HepG2 (cell line): ENCODE measurements around the gene HTR3B. TPM values are rescaled to one million over a fixed set of nuclear protein-coding genes. Genes with fewer than 3 reads are reported as not detected.

Source experiments
- ATAC-seq: fragments of 200-7000 bp; cut with Tn5 transposase; 3 replicates; pipeline ENCODE4 v1.9.1; 2020; ENCODE audit warnings: mild to moderate bottlenecking, moderate library complexity
- BruUV-seq: library from RNA; stranded (reverse); fragments of 400-500 nt; replicated peaks from 2 replicates; lab custom pipeline; 2021; lab: Mats Ljungman, UMichigan
- CTCF ChIA-PET: fragments of 300-600 bp; formaldehyde crosslinking; extraction: SDS; loops from one replicate; lab custom pipeline; 2021; ENCODE audit warnings: low total read pairs, inconsistent platforms, low intra/inter-chr PET ratio; lab: Yijun Ruan, JAX
- POLR2A ChIA-PET: fragments of 350-600 bp; sonication (Branson Sonifier 250); formaldehyde crosslinking; loops from one replicate; lab custom pipeline; 2020; ENCODE audit warnings: antibody characterized with exemption, inconsistent platforms; lab: Yijun Ruan, JAX
- DNase-seq: peaks from one replicate; pipeline ENCODE4 v3.0.0-alpha.2; 2015; ENCODE audit warnings: low spot score
- FAIRE-seq: peaks from 3 replicates; lab custom pipeline; 2011; peaks lifted over from hg19 to GRCh38; lab: Jason Lieb, UNC
- H2AFZ ChIP-seq: one replicate; pipeline ENCODE4 v1.6.1; 2011; ENCODE audit warnings: low read length, inconsistent platforms
- H3K27ac ChIP-seq: fragments of 300-600 bp; 3 replicates; pipeline ENCODE4 v1.8.0; 2011; ENCODE audit warnings: mixed run types, mild to moderate bottlenecking, mixed read lengths, low read length, inconsistent platforms; ENCODE audit not compliant: insufficient read depth; ENCODE audit errors: extremely low read length
- H3K27me3 ChIP-seq, 2 experiments: fragments of 200-600 bp in 1 of 2; 2 replicates in 1 of 2; 3 replicates in 1 of 2; pipeline versions ENCODE4 v1.6.0 to v1.8.0; 2011; ENCODE audit warnings: low read length in 2 of 2, mild to moderate bottlenecking in 2 of 2, moderate library complexity in 2 of 2, inconsistent platforms in 1 of 2; ENCODE audit not compliant: insufficient read depth in 2 of 2, control insufficient read depth in 1 of 2
- H3K36me3 ChIP-seq, 2 experiments: fragments of 200-600 bp in 1 of 2; replicated peaks in 1 of 2; 2 replicates in 1 of 2; 3 replicates in 1 of 2; pipeline versions ENCODE4 v1.5.1 to v1.8.0; 2011; ENCODE audit warnings: low read length in 2 of 2, inconsistent platforms in 1 of 2; ENCODE audit not compliant: insufficient read depth in 2 of 2, control insufficient read depth in 1 of 2
- H3K4me1 ChIP-seq: 2 replicates; pipeline ENCODE4 v1.5.1; 2012; ENCODE audit warnings: low read length, inconsistent platforms; ENCODE audit not compliant: insufficient read depth
- H3K4me2 ChIP-seq: 2 replicates; pipeline ENCODE4 v1.6.0; 2011; ENCODE audit warnings: low read depth, low read length, inconsistent platforms
- H3K4me3 ChIP-seq, 3 experiments: fragments of 200-600 bp in 1 of 3; sonication (generic), shearing (Covaris generic) in 1 of 3; replicated peaks in 1 of 3; 2 replicates each; pipeline ENCODE4 v1.5.1; 2011 to 2016; ENCODE audit warnings: low read length in 3 of 3, inconsistent platforms in 2 of 3, low read depth in 2 of 3, mild to moderate bottlenecking in 2 of 3, control low read depth in 1 of 3, mixed read lengths in 1 of 3; ENCODE audit not compliant: insufficient read depth in 1 of 3
- H3K79me2 ChIP-seq: one replicate; pipeline ENCODE4 v1.6.1; 2011; ENCODE audit warnings: low read length, inconsistent platforms; ENCODE audit not compliant: insufficient read depth
- H3K9ac ChIP-seq: 2 replicates; pipeline ENCODE4 v1.6.0; 2011; ENCODE audit warnings: mild to moderate bottlenecking, low read depth, low read length, inconsistent platforms; ENCODE audit not compliant: insufficient read depth
- H3K9me3 ChIP-seq: 2 replicates; pipeline ENCODE4 v1.5.1; 2012; ENCODE audit warnings: mild to moderate bottlenecking, low read length
- H4K20me1 ChIP-seq: 2 replicates; pipeline ENCODE4 v1.6.0; 2011; ENCODE audit warnings: inconsistent platforms, mild to moderate bottlenecking, low read length, moderate library complexity; ENCODE audit not compliant: insufficient read depth
- ATF7 ChIP-seq, 2 experiments: fragments of 450-650 bp in 1 of 2; sonication (generic) in 1 of 2; formaldehyde crosslinking in 1 of 2; IDR thresholded peaks; 2 replicates each; pipeline versions ENCODE4 v1.4.0 to v1.6.1; 2016 to 2020; ENCODE audit warnings: antibody characterized with exemption in 1 of 2, mild to moderate bottlenecking in 1 of 2, missing genetic modification reagents in 1 of 2
- CCAR2 ChIP-seq: fragments of 200-400 bp; formaldehyde crosslinking; optimal IDR thresholded peaks from 2 replicates; pipeline ENCODE3; 2018; ENCODE audit warnings: low read depth, mild to moderate bottlenecking, low read length, moderate library complexity
- CREB1 ChIP-seq, 2 experiments: fragments of 450-650 bp in 1 of 2; IDR thresholded peaks; 2 replicates each; pipeline ENCODE4 v1.6.1; 2016 to 2017; ENCODE audit warnings: control low read depth in 1 of 2, mild to moderate bottlenecking in 1 of 2, missing compliant biosample characterization in 1 of 2, missing genetic modification characterization in 1 of 2
- PAX8 ChIP-seq: sonication (generic); formaldehyde crosslinking; IDR thresholded peaks from 2 replicates; pipeline ENCODE4 v1.8.0; 2022; ENCODE audit warnings: mild to moderate bottlenecking, missing genetic modification reagents, borderline replicate concordance
- SIX4 ChIP-seq: sonication (generic); formaldehyde crosslinking; IDR thresholded peaks from 2 replicates; pipeline ENCODE4 v1.4.0; 2020; ENCODE audit warnings: missing genetic modification reagents
- TCF7L2 ChIP-seq: IDR thresholded peaks from 2 replicates; pipeline ENCODE4 v1.6.1; 2011; ENCODE audit warnings: mild to moderate bottlenecking, low read depth, low read length, moderate library complexity
- ZSCAN30 ChIP-seq: sonication (generic); formaldehyde crosslinking; IDR thresholded peaks from 2 replicates; pipeline ENCODE4 v1.5.0; 2020; ENCODE audit warnings: mild to moderate bottlenecking, missing genetic modification reagents
- WGBS: methylation state at CpG from one replicate; pipeline ENCODE4 v1.1.6; 2017; ENCODE audit warnings: low lambda C conversion rate; 5-methylcytosine and 5-hydroxymethylcytosine counted together
- in situ Hi-C: cut with HindIII; loops from 2 replicates; pipeline ENCODE4 v1.10.0; 2017; ENCODE audit warnings: low pct_unique_long_range_greater_than_20kb; ENCODE audit not compliant: extremely low pct_ligation_motif_present
- intact Hi-C: fragments of 100-400 bp; cut with micrococcal nuclease; formaldehyde crosslinking; loops from one replicate; pipeline ENCODE4 v1.10.0; 2022; ENCODE audit not compliant: unreplicated experiment
- polyA plus RNA-seq, 8 experiments: library from polyadenylated mRNA; depleted of rRNA in 3 of 8; stranded (reverse) in 7 of 8; unstranded in 1 of 8; fragments of >200 nt; fragmentation: Illumina TruSeq in 4 of 8; extraction: Trizol in 4 of 8; gene quantifications; 2 replicates each; pipeline versions ENCODE4 v1.2.1 to v1.2.3, GENCODE V29; 2011 to 2016; ENCODE audit warnings: low read depth in 4 of 8, missing spikeins in 1 of 8, mixed read lengths in 1 of 8; ENCODE audit not compliant: insufficient read depth in 1 of 8
- total RNA-seq, 5 experiments: library from RNA; depleted of rRNA; stranded (reverse); fragments of >200 nt; fragmentation: Illumina TruSeq; extraction: Trizol; gene quantifications; 2 replicates each; pipeline ENCODE4 v1.2.3, GENCODE V29; 2016; ENCODE audit warnings: low read depth in 1 of 5
- TF ChIP-seq, protein P1 (sequence below): sonication (generic); formaldehyde crosslinking; conservative IDR thresholded peaks from 2 replicates; pipeline ENCODE4 v1.5.0; 2020; ENCODE audit warnings: missing genetic modification reagents
- TF ChIP-seq, protein P2 (sequence below): sonication (generic); formaldehyde crosslinking; IDR thresholded peaks from 2 replicates; pipeline ENCODE4 v1.4.0; 2020; ENCODE audit warnings: missing genetic modification reagents, borderline replicate concordance
- TF ChIP-seq, protein P3 (sequence below): sonication (generic); formaldehyde crosslinking; IDR thresholded peaks from 2 replicates; pipeline ENCODE4 v1.9.0; 2021; ENCODE audit warnings: missing genetic modification reagents, mild to moderate bottlenecking, borderline replicate concordance

Gene HTR3B
- total and polyA plus RNA-seq, 2 of the 13 experiments (the other 11 are each of a cell fraction or from before 2014, with no cell fraction given) = 0.09 to 1.7 TPM

DNA sequence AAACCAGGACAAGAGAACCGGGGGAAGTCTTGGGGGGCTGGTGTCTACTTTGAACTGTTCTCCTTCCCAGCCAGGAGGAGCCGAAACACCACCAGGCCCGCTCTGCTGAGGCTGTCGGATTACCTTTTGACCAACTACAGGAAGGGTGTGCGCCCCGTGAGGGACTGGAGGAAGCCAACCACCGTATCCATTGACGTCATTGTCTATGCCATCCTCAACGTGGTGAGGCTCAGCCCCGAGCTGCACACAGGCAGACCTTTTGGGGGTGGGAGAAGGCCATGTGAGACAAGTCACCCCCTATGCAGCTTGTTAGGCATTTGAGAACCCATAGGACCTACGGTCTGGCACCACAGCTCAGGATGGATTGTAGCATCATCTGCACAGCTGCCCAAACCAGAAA, 73.1 kb downstream of the HTR3B start:
- 0% methylated on average over 4 of the region's 11 CpGs for WGBS

More for the DNA sequence above, 73.1 kb downstream of the HTR3B start:
- in situ Hi-C loops (no loop called here), intact Hi-C loops (no loop called here)
- no peak for ATAC-seq
- Histone ChIP-seq H3K79me2 (no peaks in the 10 kb centered on the region), H3K36me3 (no peaks in the 10 kb centered on the region), H3K9ac (no peak overlapping the region), H3K27me3 (peaks cover 3 to 75% of the 10 kb centered on the region in 2 experiments), H3K4me3 (no peak overlapping the region), H3K9me3 (no peaks in the 10 kb centered on the region), H3K4me2 (no peak overlapping the region), H3K4me1 (no peaks in the 10 kb centered on the region), H3K27ac (no peak overlapping the region), H2AFZ (no peak overlapping the region), H4K20me1 (no peaks in the 10 kb centered on the region)
- ChIA-PET CTCF (no interaction called here), POLR2A (no interaction called here)
- BruUV-seq = no TSS peak
- FAIRE-seq = no peak
- TF ChIP-seq SIX4 (CRISPR knock-in tag) (no peak), PAX8 (CRISPR knock-in tag) (no peak), ZSCAN30 (CRISPR knock-in tag) (no peak), ATF7 (IDR thresholded peaks at IDR 0.05) (peak; percentile 61), ATF7 (CRISPR knock-in tag; IDR thresholded peaks at IDR 0.05) (no peak), TCF7L2 (no peak), CREB1 (IDR thresholded peaks at IDR 0.05) (0 out of 2 replicates have a peak, but pooled peaks have one; percentile 44), CREB1 (CRISPR knock-in tag; IDR thresholded peaks at IDR 0.05) (no peak), CCAR2 (no peak)
- TF ChIP-seq, protein P1, sequence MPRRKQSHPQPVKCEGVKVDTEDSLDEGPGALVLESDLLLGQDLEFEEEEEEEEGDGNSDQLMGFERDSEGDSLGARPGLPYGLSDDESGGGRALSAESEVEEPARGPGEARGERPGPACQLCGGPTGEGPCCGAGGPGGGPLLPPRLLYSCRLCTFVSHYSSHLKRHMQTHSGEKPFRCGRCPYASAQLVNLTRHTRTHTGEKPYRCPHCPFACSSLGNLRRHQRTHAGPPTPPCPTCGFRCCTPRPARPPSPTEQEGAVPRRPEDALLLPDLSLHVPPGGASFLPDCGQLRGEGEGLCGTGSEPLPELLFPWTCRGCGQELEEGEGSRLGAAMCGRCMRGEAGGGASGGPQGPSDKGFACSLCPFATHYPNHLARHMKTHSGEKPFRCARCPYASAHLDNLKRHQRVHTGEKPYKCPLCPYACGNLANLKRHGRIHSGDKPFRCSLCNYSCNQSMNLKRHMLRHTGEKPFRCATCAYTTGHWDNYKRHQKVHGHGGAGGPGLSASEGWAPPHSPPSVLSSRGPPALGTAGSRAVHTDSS = no peak
- TF ChIP-seq, protein P2, sequence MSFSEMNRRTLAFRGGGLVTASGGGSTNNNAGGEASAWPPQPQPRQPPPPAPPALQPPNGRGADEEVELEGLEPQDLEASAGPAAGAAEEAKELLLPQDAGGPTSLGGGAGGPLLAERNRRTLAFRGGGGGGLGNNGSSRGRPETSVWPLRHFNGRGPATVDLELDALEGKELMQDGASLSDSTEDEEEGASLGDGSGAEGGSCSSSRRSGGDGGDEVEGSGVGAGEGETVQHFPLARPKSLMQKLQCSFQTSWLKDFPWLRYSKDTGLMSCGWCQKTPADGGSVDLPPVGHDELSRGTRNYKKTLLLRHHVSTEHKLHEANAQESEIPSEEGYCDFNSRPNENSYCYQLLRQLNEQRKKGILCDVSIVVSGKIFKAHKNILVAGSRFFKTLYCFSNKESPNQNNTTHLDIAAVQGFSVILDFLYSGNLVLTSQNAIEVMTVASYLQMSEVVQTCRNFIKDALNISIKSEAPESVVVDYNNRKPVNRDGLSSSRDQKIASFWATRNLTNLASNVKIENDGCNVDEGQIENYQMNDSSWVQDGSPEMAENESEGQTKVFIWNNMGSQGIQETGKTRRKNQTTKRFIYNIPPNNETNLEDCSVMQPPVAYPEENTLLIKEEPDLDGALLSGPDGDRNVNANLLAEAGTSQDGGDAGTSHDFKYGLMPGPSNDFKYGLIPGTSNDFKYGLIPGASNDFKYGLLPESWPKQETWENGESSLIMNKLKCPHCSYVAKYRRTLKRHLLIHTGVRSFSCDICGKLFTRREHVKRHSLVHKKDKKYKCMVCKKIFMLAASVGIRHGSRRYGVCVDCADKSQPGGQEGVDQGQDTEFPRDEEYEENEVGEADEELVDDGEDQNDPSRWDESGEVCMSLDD (CRISPR knock-in tag) = no peak
- TF ChIP-seq, protein P3, sequence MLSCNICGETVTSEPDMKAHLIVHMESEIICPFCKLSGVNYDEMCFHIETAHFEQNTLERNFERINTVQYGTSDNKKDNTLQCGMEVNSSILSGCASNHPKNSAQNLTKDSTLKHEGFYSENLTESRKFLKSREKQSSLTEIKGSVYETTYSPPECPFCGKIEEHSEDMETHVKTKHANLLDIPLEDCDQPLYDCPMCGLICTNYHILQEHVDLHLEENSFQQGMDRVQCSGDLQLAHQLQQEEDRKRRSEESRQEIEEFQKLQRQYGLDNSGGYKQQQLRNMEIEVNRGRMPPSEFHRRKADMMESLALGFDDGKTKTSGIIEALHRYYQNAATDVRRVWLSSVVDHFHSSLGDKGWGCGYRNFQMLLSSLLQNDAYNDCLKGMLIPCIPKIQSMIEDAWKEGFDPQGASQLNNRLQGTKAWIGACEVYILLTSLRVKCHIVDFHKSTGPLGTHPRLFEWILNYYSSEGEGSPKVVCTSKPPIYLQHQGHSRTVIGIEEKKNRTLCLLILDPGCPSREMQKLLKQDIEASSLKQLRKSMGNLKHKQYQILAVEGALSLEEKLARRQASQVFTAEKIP (CRISPR knock-in tag) = no peak
- no peak for DNase-seq
